GM12801 (cell line): ENCODE results near the gene TEAD1.

Source experiments
- TF ChIP-seq, protein P1 (sequence below): IDR thresholded peaks from one replicate; pipeline ENCODE4 v1.5.1; 2011; ENCODE audit warnings: control low read depth; ENCODE audit not compliant: insufficient read length; ENCODE audit errors: extremely low read depth

Gene TEAD1

DNA sequence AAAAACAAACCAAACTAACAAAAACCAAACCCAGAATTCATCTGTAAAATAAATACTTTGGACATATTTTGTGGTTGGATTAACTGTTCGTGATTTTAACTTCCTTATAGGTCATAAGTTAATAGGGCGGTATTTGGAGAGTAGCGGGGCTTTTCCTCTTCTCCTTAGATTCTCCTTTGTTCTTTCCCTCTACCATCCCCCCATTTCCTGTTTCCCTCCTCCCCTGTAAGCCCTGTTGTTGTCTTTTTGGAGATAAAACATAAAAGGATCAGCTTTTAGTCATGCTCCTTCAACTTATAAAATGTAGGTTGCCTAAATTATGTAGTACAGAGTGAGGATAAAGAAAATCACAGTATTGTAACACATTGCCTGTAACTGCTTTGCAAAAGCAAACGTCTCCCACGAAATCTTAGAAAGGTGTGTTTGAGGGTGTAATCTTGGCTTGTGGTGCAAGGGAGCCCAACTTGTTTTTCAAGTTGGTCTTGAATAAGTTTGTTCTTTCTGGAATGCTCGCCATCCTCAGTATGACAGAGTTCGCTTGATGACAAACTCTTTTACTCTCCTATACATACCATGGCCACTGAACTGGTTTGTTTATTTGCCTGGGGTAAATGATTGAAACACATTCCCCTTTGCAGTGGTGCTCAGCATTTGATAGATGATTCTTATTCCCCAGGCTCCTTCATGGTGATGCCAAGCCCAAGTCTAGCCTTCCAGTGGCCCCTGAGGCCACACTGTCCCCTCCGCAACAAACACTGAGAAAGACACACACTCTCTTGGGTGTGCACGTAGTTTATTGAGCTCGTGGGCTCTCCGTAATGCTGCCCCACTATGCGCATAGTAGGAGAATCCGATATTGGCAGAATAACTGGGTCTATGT, 49.4 kb downstream of the TEAD1 start:
- TF ChIP-seq, protein P1, sequence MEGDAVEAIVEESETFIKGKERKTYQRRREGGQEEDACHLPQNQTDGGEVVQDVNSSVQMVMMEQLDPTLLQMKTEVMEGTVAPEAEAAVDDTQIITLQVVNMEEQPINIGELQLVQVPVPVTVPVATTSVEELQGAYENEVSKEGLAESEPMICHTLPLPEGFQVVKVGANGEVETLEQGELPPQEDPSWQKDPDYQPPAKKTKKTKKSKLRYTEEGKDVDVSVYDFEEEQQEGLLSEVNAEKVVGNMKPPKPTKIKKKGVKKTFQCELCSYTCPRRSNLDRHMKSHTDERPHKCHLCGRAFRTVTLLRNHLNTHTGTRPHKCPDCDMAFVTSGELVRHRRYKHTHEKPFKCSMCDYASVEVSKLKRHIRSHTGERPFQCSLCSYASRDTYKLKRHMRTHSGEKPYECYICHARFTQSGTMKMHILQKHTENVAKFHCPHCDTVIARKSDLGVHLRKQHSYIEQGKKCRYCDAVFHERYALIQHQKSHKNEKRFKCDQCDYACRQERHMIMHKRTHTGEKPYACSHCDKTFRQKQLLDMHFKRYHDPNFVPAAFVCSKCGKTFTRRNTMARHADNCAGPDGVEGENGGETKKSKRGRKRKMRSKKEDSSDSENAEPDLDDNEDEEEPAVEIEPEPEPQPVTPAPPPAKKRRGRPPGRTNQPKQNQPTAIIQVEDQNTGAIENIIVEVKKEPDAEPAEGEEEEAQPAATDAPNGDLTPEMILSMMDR = no peak

DNA sequence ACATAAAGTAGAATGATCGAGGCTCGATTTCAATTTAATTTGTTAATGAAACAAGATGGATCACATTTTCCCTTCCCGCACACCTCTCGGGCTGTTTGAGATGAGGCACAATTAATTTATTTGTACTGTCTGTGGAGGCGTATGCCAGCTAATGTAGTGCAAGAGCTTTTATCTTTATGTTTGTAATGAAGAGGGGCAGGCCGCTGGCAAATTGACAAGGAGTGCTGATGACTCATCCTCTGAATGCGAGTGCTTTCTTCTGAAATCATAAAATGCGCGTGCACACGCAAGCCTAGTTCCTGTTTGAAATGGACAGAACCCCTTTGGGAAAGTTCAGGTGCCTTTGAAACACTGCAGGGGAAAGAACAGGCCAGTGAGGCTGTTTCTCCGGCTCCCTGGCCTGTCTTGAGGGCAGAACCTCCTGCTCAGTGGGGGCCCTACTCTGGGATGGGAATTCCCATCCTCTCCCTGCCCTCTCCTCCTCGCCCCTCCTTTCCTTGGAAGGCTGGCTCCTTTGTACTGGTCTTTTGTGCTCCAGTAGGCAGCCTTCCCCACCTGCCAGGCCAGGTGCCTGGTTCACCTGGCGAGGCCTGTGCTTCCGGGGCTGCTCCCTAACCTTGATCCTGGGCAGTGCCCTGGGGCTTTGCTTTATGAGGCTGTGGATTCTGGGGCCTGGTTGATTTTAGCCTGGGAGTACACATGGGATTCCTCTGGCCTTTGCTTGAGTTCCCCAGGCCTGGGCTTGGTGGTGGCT, 50.3 kb downstream of the TEAD1 start:
- TF ChIP-seq, protein P1 = no peak

DNA sequence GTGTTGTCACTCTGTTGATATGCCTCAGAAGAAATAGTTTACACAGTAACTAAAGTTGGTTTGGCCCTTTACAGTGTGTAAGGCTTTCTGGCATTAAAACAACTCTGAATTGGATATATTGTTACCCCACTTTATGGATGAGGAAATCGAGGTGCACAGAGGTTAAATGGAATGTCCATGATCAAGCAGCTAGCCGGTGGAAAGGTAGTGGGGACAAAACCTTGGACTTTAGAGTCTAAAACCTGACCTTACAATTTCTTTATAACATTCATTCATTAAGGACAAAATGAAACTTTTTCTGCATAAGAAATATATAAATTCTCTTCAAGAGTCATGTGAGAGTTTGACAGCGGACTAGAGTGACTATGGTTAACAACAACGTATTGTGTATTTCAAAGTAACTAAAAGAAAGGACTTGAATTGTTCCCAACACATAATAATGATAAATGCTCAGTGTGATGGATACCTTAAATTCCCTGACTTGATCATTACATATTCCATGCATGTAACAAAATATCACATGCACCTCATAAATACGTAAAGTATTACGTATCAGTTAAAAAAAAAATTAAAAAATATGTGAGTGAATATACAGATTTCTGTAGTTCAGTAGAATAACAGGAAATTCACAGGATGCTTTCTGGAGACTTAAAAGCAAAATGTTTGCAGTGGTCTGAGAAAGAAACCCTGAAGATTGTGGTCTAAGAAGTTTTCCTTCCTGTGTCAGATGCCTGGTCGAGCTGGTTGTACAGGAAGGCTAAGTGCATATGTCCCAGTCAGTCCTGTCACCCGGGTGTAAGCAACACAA, 51.0 kb downstream of the TEAD1 start:
- TF ChIP-seq, protein P1 = no peak

DNA sequence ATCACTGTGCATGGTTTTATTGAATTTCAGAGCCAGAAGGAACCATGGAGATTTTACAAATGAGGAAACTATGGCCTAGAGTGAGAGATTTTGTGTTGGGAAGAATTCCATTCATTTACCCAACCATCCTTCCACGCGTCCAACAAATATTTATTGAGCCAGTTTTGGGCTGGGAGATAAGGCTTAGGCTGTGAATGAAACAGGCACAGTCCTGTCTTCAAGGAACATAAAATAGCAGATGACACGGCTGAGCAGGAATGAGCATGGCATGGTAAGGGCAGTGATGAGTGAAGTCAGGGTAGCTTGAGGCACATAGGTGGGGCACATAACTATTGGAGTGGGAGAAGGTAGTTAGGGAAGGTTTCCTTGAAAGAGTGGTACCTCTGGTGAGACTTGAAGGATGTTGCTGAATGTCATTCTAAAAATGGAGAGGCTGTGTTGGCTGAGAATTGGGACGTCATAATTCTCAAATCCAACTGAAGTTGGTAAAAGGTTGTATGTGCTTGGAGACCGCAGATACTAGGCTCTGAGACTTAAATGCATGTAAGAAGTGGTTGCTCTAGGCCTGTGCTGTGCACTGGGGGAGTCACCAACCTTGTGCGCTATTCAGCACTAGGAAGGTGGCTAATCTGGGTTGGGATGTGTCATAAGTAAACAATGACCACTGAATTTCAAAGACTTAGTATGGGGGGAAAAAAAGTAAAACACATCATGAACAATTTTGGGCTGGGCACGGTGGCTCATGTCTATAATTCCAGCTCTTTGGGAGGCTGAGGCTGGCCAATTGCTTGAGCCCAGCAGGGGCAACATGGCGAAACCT, 51.9 kb downstream of the TEAD1 start:
- TF ChIP-seq, protein P1 = no peak

DNA sequence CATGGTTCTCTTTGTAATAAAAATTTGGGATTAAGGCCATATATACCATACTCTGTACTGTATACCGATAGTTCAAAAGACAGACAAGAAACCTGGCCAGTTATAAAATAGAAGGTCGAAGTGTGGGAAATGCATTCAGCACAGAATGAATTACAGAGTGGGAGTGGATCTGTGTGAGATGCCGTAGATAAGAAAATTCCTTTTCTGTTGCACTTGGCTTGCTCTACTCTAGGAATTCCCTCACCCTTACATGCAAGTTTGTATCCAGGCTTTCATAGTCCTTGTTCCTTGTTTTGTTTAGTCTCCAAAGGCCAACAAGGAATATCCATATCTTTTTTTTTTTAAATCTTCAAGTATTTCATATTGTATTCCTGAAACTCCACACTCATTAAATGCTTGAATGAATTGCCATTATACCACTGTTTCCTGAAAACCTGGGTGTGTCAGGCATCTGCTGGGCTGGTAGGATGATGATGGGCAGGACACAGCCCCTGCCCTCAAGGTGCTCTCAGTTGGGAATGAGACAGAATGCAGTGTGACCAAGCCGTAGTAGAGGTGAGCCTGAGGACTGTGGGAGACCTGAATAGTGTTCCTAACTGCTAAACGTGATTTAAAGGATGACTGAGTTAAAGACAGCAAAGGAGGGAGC, 53.5 kb downstream of the TEAD1 start:
- TF ChIP-seq, protein P1 = no peak

DNA sequence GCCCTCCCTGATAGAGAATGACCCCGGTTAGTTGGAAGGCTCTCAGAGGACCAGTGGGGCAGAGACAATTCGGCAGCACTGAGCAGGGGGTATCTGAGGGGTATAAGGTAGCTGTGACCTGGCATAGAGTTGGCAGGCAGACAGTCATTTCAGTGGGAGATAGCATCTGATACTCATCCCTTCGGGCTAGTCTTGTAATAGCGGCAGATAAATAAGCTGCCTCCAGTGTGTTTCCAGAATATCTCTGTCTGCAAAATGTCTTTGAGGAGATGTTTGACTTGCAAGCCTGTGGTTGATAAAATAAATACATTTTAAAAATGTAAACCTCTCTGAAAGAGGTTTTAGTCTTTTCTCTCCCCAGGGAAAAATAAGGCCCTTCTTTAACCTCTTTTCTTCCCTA, 54.2 kb downstream of the TEAD1 start:
- TF ChIP-seq, protein P1 = no peak
